CD14-positive monocyte (primary cell): ENCODE results near the gene ARHGAP32. TPM values are rescaled to one million over a fixed set of nuclear protein-coding genes. Genes with fewer than 3 reads are reported as not detected.

Experiments used
- DNase-seq, 3 donors: peaks; one replicate each; pipeline ENCODE4 v3.0.0-alpha.2; 2011 to 2022
- H2AFZ ChIP-seq: 2 replicates; pipeline ENCODE4 v1.6.0; 2012; ENCODE audit warnings: mild to moderate bottlenecking, low read depth, low read length, inconsistent platforms; ENCODE audit not compliant: insufficient read depth, poor library complexity, severe bottlenecking
- H3K27ac ChIP-seq, 2 donors: 1 replicate in 1 of 2; 2 replicates in 1 of 2; pipeline ENCODE4 v1.5.1; 2012 to 2013; ENCODE audit warnings: low read length in 2 of 2, control low read depth in 1 of 2, inconsistent platforms in 1 of 2, low read depth in 1 of 2, mild to moderate bottlenecking in 1 of 2
- H3K27me3 ChIP-seq, 2 donors: one replicate each; pipeline versions ENCODE4 v1.6.0 to v1.6.1; 2011 to 2013; ENCODE audit warnings: low read length in 2 of 2; ENCODE audit not compliant: control insufficient read depth in 2 of 2, insufficient read depth in 2 of 2
- H3K36me3 ChIP-seq, 2 donors: replicated peaks in 1 of 2; 1 replicate in 1 of 2; 2 replicates in 1 of 2; pipeline versions ENCODE4 v1.5.1 to v1.6.1; 2012 to 2013; ENCODE audit warnings: low read length in 2 of 2, control low read depth in 1 of 2, inconsistent platforms in 1 of 2, mild to moderate bottlenecking in 1 of 2; ENCODE audit not compliant: insufficient read depth in 2 of 2, control insufficient read depth in 1 of 2
- H3K4me1 ChIP-seq, 2 donors: 1 replicate in 1 of 2; 2 replicates in 1 of 2; pipeline versions ENCODE4 v1.5.1 to v1.6.1; 2012 to 2013; ENCODE audit warnings: low read length in 2 of 2, control low read depth in 1 of 2, inconsistent platforms in 1 of 2, mild to moderate bottlenecking in 1 of 2, moderate library complexity in 1 of 2; ENCODE audit not compliant: insufficient read depth in 2 of 2, control insufficient read depth in 1 of 2
- H3K4me2 ChIP-seq: replicated peaks from 2 replicates; pipeline ENCODE3; 2012; ENCODE audit warnings: low read length, moderate library complexity, mild to moderate bottlenecking; ENCODE audit not compliant: poor library complexity, severe bottlenecking; ENCODE audit errors: extremely low read depth
- H3K4me3 ChIP-seq, 3 experiments: fragments of 200-600 bp in 1 of 3; sonication (generic) in 1 of 3; replicated peaks in 1 of 3; 1 replicate in 2 of 3; 2 replicates in 1 of 3; pipeline ENCODE4 v1.5.1; 2011 to 2013; ENCODE audit warnings: low read length in 3 of 3, mild to moderate bottlenecking in 3 of 3, control low read depth in 2 of 3, low read depth in 2 of 3, inconsistent platforms in 1 of 3, moderate library complexity in 1 of 3
- H3K79me2 ChIP-seq: 2 replicates; pipeline ENCODE4 v1.6.0; 2012; ENCODE audit warnings: mild to moderate bottlenecking, control low read depth, inconsistent platforms, low read length, moderate library complexity; ENCODE audit not compliant: insufficient read depth
- H3K9ac ChIP-seq: 2 replicates; pipeline ENCODE4 v1.6.0; 2017; ENCODE audit warnings: low read length, mild to moderate bottlenecking; ENCODE audit not compliant: insufficient read depth, poor library complexity, severe bottlenecking
- H3K9me3 ChIP-seq, 2 donors: replicated peaks in 1 of 2; 1 replicate in 1 of 2; 2 replicates in 1 of 2; pipeline versions ENCODE4 v1.5.1 to v1.6.1; 2012 to 2013; ENCODE audit warnings: low read length in 2 of 2, control low read depth in 1 of 2; ENCODE audit not compliant: control insufficient read depth in 1 of 2, insufficient read depth in 1 of 2
- H4K20me1 ChIP-seq: 2 replicates; pipeline ENCODE4 v1.6.0; 2012; ENCODE audit warnings: mild to moderate bottlenecking, low read length, control low read depth, moderate library complexity; ENCODE audit not compliant: insufficient read depth
- H3K27ac Mint-ChIP-seq, 7 donors: one replicate each; pipeline ENCODE4 v1.8.0; 2020; ENCODE audit warnings: mild to moderate bottlenecking in 7 of 7, mixed read lengths in 7 of 7, moderate library complexity in 6 of 7, inconsistent platforms in 2 of 7
- H3K27me3 Mint-ChIP-seq, 3 donors: one replicate each; pipeline ENCODE4 v1.8.0; 2021 to 2022; ENCODE audit warnings: low read depth in 3 of 3, mild to moderate bottlenecking in 3 of 3, mixed read lengths in 3 of 3, moderate library complexity in 3 of 3, inconsistent platforms in 1 of 3
- H3K36me3 Mint-ChIP-seq, 2 donors: one replicate each; pipeline ENCODE4 v1.8.0; 2020; ENCODE audit warnings: mixed read lengths in 2 of 2, inconsistent platforms in 1 of 2, mild to moderate bottlenecking in 1 of 2
- H3K4me1 Mint-ChIP-seq: one replicate; pipeline ENCODE4 v1.8.0; 2020; ENCODE audit warnings: mild to moderate bottlenecking, mixed read lengths
- H3K4me3 Mint-ChIP-seq, 2 donors: one replicate each; pipeline ENCODE4 v1.8.0; 2020; ENCODE audit warnings: mild to moderate bottlenecking in 2 of 2, mixed read lengths in 2 of 2, moderate library complexity in 1 of 2
- H3K9me3 Mint-ChIP-seq, 7 donors: one replicate each; pipeline ENCODE4 v1.8.0; 2020 to 2022; ENCODE audit warnings: mixed read lengths in 7 of 7, mild to moderate bottlenecking in 6 of 7, moderate library complexity in 6 of 7, inconsistent platforms in 2 of 7
- WGBS: methylation state at CpG from one replicate; pipeline ENCODE4 v1.1.5; 2013; ENCODE audit warnings: missing lambda C conversion rate; ENCODE audit not compliant: insufficient coverage; 5-methylcytosine and 5-hydroxymethylcytosine counted together
- intact Hi-C, 2 donors: fragments of 100-400 bp; cut with micrococcal nuclease; formaldehyde crosslinking; loops; one replicate each; pipeline versions ENCODE4 v1.15.0 to v1.15.1; 2023
- polyA plus RNA-seq, 3 donors: library from polyadenylated mRNA; depleted of rRNA in 1 of 3; unstranded in 2 of 3; stranded (reverse) in 1 of 3; fragments of 300-500 nt in 2 of 3; fragments of >200 nt in 1 of 3; fragmentation: Illumina TruSeq in 2 of 3; gene quantifications; 1 replicate in 2 of 3; 2 replicates in 1 of 3; pipeline ENCODE4 v1.2.3, GENCODE V29; 2012 to 2021
- TF ChIP-seq, protein P1 (sequence below): fragments of 200-600 bp; IDR thresholded peaks from one replicate; pipeline ENCODE4 v1.8.0; 2022; ENCODE audit warnings: antibody characterized with exemption, mild to moderate bottlenecking

Gene ARHGAP32
- polyA plus RNA-seq, 3 donors: 0.13 to 3.4 (median 0.72) TPM

DNA sequence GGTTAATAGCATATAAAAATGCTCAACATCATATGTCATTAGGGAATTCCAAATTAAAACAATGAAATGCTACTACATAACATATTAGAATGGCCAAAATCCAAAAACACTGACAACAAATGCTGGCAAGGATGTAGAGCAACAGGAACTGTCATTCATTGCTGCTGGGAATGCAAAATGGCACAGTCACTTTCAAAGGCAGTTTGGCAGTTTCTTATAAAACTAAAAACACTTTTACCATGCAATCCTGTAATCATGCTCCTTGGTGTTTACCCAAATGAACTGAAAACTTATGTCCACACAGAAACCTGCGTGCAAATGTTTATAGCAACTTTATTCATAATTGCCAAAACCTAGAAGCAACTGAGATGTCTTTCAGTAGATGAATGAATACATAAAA is 105.1 kb downstream of the ARHGAP32 start:
- Histone ChIP-seq H3K4me3 (no peak overlapping the region), H3K4me1 (no peaks in the 10 kb centered on the region), H3K36me3 (no peaks in the 10 kb centered on the region), H4K20me1 (no peaks in the 10 kb centered on the region), H3K27ac (no peak overlapping the region), H3K27me3 (no peaks in the 10 kb centered on the region), H2AFZ (no peak overlapping the region), H3K4me2 (no peak overlapping the region), H3K9ac (no peak overlapping the region), H3K9me3 (peaks cover 0 to 26% of the 10 kb centered on the region in 2 donors), H3K79me2 (no peaks in the 10 kb centered on the region)
- no peak for DNase-seq
- Mint-ChIP-seq H3K27me3 (peaks cover 0 to 3% (median 0%) of the 10 kb centered on the region in 3 donors), H3K9me3 (peaks cover 22 to 36% (median 29%) of the 10 kb centered on the region in 7 donors), H3K36me3 (peaks cover 8 to 12% of the 10 kb centered on the region in 2 donors), H3K27ac (no peak overlapping the region), H3K4me3 (no peak overlapping the region), H3K4me1 (no peaks in the 10 kb centered on the region)
- WGBS: no CpG with 5 or more reads among the region's 1 CpG
- intact Hi-C loops: no loop called here
- TF ChIP-seq, protein P1, sequence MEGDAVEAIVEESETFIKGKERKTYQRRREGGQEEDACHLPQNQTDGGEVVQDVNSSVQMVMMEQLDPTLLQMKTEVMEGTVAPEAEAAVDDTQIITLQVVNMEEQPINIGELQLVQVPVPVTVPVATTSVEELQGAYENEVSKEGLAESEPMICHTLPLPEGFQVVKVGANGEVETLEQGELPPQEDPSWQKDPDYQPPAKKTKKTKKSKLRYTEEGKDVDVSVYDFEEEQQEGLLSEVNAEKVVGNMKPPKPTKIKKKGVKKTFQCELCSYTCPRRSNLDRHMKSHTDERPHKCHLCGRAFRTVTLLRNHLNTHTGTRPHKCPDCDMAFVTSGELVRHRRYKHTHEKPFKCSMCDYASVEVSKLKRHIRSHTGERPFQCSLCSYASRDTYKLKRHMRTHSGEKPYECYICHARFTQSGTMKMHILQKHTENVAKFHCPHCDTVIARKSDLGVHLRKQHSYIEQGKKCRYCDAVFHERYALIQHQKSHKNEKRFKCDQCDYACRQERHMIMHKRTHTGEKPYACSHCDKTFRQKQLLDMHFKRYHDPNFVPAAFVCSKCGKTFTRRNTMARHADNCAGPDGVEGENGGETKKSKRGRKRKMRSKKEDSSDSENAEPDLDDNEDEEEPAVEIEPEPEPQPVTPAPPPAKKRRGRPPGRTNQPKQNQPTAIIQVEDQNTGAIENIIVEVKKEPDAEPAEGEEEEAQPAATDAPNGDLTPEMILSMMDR: no peak

DNA sequence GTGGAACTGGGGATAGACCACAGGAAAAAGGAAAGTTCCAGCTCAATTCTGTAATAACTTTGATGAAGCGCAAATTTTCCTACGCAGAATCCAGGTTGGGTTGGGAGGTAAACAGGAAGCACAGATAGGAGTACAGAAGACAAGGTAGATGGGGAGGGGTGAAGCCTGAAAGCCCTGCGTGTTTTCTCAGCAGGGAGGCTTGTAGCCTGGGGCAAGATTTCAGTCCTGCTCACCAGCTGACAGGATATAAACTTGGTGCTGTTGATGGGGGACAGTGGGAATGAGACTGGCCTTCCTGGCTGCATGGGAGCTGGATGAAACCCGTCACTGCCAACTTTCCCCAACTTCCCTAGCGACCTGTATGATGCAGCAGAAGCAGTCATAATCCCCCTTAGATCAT is 114.9 kb downstream of the ARHGAP32 start:
- TF ChIP-seq, protein P1: no peak
- Histone ChIP-seq H3K27me3 (no peaks in the 10 kb centered on the region), H4K20me1 (no peaks in the 10 kb centered on the region), H3K4me1 (no peaks in the 10 kb centered on the region), H3K27ac (no peak overlapping the region), H3K36me3 (no peaks in the 10 kb centered on the region), H3K9ac (no peak overlapping the region), H3K9me3 (peaks cover 0 to 16% of the 10 kb centered on the region in 2 donors), H3K4me2 (no peak overlapping the region), H3K79me2 (no peaks in the 10 kb centered on the region), H2AFZ (no peak overlapping the region), H3K4me3 (no peak overlapping the region)
- Mint-ChIP-seq H3K27ac (no peak overlapping the region), H3K4me1 (no peaks in the 10 kb centered on the region), H3K36me3 (peaks cover 2 to 6% of the 10 kb centered on the region in 2 donors), H3K9me3 (peaks cover 10 to 30% (median 23%) of the 10 kb centered on the region in 7 donors), H3K4me3 (no peak overlapping the region), H3K27me3 (no peaks in the 10 kb centered on the region)
- intact Hi-C loops: no loop called here
- 97% methylated on average over 4 of the region's 5 CpGs for WGBS
- DNase-seq: no peak
